Subcutaneous adipose tissue (tissue), 4 donors: ENCODE results near the gene COL26A1. TPM values are rescaled to one million over a fixed set of nuclear protein-coding genes. Genes with fewer than 3 reads are reported as not detected.

Source experiments
- small RNA-seq: library from RNA; depleted of rRNA; stranded (forward); fragments of <200 nt; gene quantifications from one replicate; pipeline ENCODE3, GENCODE V24; 2016
- total RNA-seq, 4 donors: library from RNA; depleted of rRNA; stranded (reverse); fragments of >200 nt; gene quantifications; one replicate each; pipeline ENCODE4 v1.1.0, GENCODE V29; 2016
- TF ChIP-seq, protein P1 (sequence below): fragments of 450-650 bp; IDR thresholded peaks from one replicate; pipeline ENCODE4 v1.5.1; 2016; ENCODE audit warnings: low read depth, mild to moderate bottlenecking, control low read depth, antibody characterized with exemption, moderate library complexity

Gene COL26A1
- total RNA-seq, 4 donors from 2014 or later = not detected

DNA sequence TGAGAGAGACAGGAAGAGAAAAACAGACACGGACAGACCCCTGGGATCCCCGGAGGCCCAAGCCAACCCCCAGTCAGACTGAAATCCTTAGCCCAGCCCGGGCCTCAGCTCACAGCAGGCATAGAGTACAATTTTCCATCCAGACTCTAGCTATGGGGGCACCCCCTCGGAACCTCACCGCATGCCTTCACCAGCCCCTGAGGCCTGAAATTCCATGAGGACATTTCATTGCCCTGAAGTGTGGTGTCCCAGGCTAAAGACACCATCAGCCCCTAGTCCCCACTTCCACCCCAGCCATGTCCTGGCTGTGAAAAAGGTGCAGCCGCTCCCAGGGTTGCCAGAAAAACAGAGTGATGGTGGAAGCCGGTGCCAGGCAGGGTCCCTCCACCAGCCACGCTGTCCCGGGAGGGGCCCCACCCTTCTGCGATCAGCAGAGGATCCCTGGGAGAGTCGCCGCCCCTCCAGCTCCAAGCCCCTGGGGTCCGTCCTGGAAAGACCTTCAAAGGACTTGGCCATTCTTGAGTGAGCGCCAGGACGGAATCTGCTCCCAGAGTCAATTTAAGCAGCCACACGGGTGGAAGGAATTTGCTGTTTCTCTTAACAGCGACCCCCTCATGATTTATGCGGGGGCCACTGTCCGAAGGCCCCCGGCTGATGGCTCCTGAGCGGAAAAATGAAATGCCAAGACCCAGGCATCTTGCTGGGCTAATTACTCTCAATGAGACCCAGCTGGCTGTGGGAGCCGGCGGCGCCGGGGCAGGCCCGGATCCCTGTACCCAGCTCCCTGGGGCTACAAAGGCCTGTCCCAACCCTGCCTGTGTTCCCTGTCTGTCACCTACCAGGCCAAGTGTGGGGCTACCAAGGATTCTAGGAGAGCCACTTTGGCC is 243.2 kb downstream of the COL26A1 start:
- TF ChIP-seq, protein P1, sequence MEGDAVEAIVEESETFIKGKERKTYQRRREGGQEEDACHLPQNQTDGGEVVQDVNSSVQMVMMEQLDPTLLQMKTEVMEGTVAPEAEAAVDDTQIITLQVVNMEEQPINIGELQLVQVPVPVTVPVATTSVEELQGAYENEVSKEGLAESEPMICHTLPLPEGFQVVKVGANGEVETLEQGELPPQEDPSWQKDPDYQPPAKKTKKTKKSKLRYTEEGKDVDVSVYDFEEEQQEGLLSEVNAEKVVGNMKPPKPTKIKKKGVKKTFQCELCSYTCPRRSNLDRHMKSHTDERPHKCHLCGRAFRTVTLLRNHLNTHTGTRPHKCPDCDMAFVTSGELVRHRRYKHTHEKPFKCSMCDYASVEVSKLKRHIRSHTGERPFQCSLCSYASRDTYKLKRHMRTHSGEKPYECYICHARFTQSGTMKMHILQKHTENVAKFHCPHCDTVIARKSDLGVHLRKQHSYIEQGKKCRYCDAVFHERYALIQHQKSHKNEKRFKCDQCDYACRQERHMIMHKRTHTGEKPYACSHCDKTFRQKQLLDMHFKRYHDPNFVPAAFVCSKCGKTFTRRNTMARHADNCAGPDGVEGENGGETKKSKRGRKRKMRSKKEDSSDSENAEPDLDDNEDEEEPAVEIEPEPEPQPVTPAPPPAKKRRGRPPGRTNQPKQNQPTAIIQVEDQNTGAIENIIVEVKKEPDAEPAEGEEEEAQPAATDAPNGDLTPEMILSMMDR = no peak

DNA sequence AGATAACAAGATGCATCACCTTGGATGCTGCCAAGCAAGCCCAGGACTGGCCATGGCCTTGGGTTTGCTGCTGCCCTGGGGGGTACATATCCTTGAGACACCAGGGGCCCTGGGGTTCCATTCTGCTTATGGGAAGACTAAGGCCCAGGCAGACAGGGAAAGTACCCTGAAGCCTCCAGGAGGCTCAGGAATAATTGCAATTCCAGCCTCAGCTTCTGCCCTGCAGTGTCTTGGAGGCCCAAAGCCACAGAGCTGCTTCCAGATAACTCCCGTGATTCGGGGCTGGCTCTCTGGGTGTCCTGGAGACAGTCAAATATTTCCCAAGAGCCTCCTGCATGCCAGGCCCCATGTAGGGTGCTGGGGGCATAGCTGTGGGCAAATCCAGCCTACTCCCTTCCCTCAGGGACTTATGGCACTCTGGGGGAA is 243.8 kb downstream of the COL26A1 start:
- TF ChIP-seq, protein P1 = no peak

Small RNA genes within 50 kb of the gene (small RNA-seq; reads per million reads assigned to genes)
- not detected for gene AC004965.1

Other genes with a start within 250 kb of the COL26A1 start
- gene SERPINE1, start 235.8 kb upstream of the COL26A1 start, total RNA-seq = 10 to 100 TPM in 2 of 4 donors, 1 to 10 TPM in 2; 6.0 to 25.5 (median 11.4) TPM
- gene AP1S1, start 208.4 kb upstream of the COL26A1 start, total RNA-seq = 10 to 100 TPM in 3 of 4 donors, 1 to 10 TPM in 1; 7.7 to 42.2 (median 23.8) TPM
- not detected for gene VGF, start 197.3 kb upstream of the COL26A1 start, total RNA-seq
- gene NAT16, start 182.6 kb upstream of the COL26A1 start, total RNA-seq = not detected
- gene MOGAT3, start 161.8 kb upstream of the COL26A1 start, total RNA-seq = not detected
- gene PLOD3, start 145.3 kb upstream of the COL26A1 start, total RNA-seq = 10 to 100 TPM; 35.7 to 45.0 (median 42.6) TPM
- 100 to 1,000 TPM in 1 of 4 donors, 10 to 100 TPM in 3; 54.0 to 115 (median 92.2) TPM for gene ZNHIT1, start 144.7 kb upstream of the COL26A1 start, total RNA-seq
- 10 to 100 TPM; 12.1 to 29.8 (median 17.9) TPM for gene CLDN15, start 125.1 kb upstream of the COL26A1 start, total RNA-seq
- 100 to 1,000 TPM; 193 to 369 (median 258) TPM for gene FIS1, start 117.8 kb upstream of the COL26A1 start, total RNA-seq
- gene IFT22, start 41.1 kb upstream of the COL26A1 start, total RNA-seq = 10 to 100 TPM; 10.4 to 17.8 (median 15.7) TPM